ENCODE measurements around the gene C16orf96. TPM values are rescaled to one million over a fixed set of nuclear protein-coding genes. Genes with fewer than 3 reads are reported as not detected.

The C16orf96 gene
- total and polyA plus RNA-seq, 2 donors (not counting 1 experiment from before 2014, with no cell fraction given) = 0.31 to 0.79 TPM

DNA sequence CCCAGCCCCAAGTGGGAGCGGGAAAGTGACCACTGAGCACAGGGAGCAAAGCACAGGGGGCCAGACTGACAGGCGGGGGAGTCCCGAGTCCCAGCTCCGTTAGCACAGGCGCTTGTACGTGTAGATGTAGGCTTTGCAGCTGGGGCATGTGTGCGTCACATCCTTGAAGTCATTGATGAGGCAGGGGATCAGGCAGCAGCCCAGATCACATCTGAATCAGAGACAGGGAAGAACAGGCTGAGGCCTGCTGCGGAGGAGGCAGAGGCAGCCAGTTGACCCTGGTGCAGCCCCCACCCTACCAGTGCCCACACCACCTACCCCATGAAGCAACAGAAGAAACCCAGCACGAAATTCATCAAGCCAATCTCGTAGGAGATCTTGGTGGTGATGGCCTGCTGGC lies 43.7 kb upstream of the C16orf96 start:
- ATAC-seq (ENCODE audit: low read depth) (no peak), DNase-seq (no peak)
- CTCF ChIA-PET = interaction anchor here (1.5 kb wide), 1 partner anchor 36 kb away, joined by 4 read pairs; no protein-coding TSS in a partner anchor
- intact Hi-C loops (cut with micrococcal nuclease) = no loop called here
- Histone ChIP-seq H3K9ac (ENCODE audit: low read length) (no peak overlapping the region), H4K20me1 (ENCODE audit: control insufficient read depth, insufficient read depth, low read length, poor library complexity, severe bottlenecking) (peaks cover 11% of the 10 kb centered on the region), H3K4me3 (ENCODE audit: control extremely low read depth in 1 of 5, extremely low read depth in 1 of 5, insufficient read depth in 1 of 5, low read depth in 2 of 5, low read length in 4 of 5) (no peak overlapping the region), H3K4me1 (ENCODE audit: control insufficient read depth in 2 of 2, insufficient read depth in 2 of 2, low read length in 2 of 2) (peaks cover 27 to 35% of the 10 kb centered on the region in 2 donors), H2AFZ (ENCODE audit: insufficient read depth, low read depth, low read length, poor library complexity, severe bottlenecking) (no peak overlapping the region), H3K9me3 (ENCODE audit: control extremely low read depth in 1 of 3, control insufficient read depth in 2 of 3, insufficient read depth in 1 of 3, low read length in 2 of 3) (no peaks in the 10 kb centered on the region), H3K36me3 (replicated peaks in 1 of 2; ENCODE audit: control extremely low read depth in 1 of 2, control insufficient read depth in 1 of 2, extremely low read depth in 1 of 2, insufficient read depth in 2 of 2, low read length in 1 of 2) (peaks cover 1 to 56% of the 10 kb centered on the region in 2 experiments), H3K27ac (ENCODE audit: low read length in 2 of 2) (no peak overlapping the region), H3K27me3 (replicated peaks in 1 of 4; ENCODE audit: control extremely low read depth in 1 of 4, control insufficient read depth in 3 of 4, insufficient read depth in 4 of 4, low read length in 3 of 4) (no peaks in the 10 kb centered on the region), H3K4me2 (replicated peaks; ENCODE audit: low read depth, low read length, poor library complexity, severe bottlenecking) (no peak overlapping the region), H3K79me2 (ENCODE audit: control insufficient read depth, insufficient read depth, low read length) (peaks cover 38% of the 10 kb centered on the region)
- TF ChIP-seq, protein P1, sequence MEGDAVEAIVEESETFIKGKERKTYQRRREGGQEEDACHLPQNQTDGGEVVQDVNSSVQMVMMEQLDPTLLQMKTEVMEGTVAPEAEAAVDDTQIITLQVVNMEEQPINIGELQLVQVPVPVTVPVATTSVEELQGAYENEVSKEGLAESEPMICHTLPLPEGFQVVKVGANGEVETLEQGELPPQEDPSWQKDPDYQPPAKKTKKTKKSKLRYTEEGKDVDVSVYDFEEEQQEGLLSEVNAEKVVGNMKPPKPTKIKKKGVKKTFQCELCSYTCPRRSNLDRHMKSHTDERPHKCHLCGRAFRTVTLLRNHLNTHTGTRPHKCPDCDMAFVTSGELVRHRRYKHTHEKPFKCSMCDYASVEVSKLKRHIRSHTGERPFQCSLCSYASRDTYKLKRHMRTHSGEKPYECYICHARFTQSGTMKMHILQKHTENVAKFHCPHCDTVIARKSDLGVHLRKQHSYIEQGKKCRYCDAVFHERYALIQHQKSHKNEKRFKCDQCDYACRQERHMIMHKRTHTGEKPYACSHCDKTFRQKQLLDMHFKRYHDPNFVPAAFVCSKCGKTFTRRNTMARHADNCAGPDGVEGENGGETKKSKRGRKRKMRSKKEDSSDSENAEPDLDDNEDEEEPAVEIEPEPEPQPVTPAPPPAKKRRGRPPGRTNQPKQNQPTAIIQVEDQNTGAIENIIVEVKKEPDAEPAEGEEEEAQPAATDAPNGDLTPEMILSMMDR (IDR thresholded peaks at IDR 0.05) = no peak
- TF ChIP-seq EZH2 (IDR thresholded peaks at IDR 0.05; ENCODE audit: borderline replicate concordance, insufficient read depth, low read depth, low read length, poor library complexity, severe bottlenecking) = no peak
- Mint-ChIP-seq H3K27ac (peak overlapping the region; percentile 29), H3K4me3 (no peak overlapping the region), H3K27me3 (no peaks in the 10 kb centered on the region), H3K9me3 (ENCODE audit: insufficient read depth) (no peaks in the 10 kb centered on the region), H3K4me1 (peaks cover 31% of the 10 kb centered on the region)
- WGBS (ENCODE audit: insufficient coverage) = 90% methylated on average over 10 of the region's 10 CpGs
- POLR2A ChIA-PET = no interaction called here

DNA sequence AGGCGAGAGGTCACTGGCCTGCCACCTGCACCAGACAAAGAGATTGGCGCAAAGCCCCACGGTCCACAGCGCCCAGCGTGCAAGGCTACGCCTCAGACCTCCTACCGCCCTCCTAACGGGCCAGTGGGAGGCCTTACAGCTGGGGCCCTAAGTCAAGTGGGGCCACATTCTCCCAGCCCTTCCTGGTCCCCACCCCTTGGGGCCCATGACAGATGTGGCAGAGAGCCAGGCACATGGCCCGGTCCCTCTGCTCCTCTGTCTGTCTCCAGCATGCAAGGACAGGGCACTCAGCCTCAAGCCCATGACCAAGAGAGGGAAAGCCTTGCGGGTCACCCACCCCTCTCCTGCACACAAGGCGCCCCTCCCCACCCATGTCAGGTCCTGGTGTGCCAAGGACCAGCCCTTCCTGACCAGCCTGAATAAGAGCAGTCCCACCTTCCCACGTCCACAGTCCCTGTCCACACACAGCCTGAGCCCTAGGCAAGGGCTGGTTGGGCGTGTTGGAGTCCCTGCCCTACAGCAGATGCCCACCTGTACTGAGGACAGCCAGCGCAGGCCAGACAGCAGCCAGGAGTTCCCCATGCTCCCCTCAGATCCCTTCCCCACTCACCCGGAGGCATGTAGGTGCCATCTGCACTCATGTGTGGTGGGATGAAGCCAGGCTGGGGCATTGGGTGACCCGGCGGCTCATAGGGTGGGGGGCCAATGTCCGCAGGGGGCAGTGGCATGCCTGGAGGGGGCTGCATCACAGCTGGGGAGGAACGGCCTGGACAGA lies 42.9 kb upstream of the C16orf96 start:
- CTCF ChIA-PET = interaction anchor here (0.8 to 2.5 kb wide), 2 partner anchors 35 to 211 kb away, joined by 3 to 7 read pairs; no protein-coding TSS in a partner anchor
- Mint-ChIP-seq H3K4me3 (no peak overlapping the region), H3K27me3 (no peaks in the 10 kb centered on the region), H3K9me3 (ENCODE audit: insufficient read depth) (no peaks in the 10 kb centered on the region), H3K27ac (peak overlapping the region; percentile 56), H3K4me1 (peaks cover 31% of the 10 kb centered on the region)
- peaks cover 27 to 39% of the 10 kb centered on the region in 2 donors for H3K4me1 ChIP-seq (ENCODE audit: control insufficient read depth in 2 of 2, insufficient read depth in 2 of 2, low read length in 2 of 2)
- H4K20me1 ChIP-seq (ENCODE audit: control insufficient read depth, insufficient read depth, low read length, poor library complexity, severe bottlenecking) = peaks cover 11% of the 10 kb centered on the region
- POLR2A ChIA-PET = no interaction called here
- H3K27me3 ChIP-seq (replicated peaks in 1 of 4; ENCODE audit: control extremely low read depth in 1 of 4, control insufficient read depth in 3 of 4, insufficient read depth in 4 of 4, low read length in 3 of 4) = no peaks in the 10 kb centered on the region
- H2AFZ ChIP-seq (ENCODE audit: insufficient read depth, low read depth, low read length, poor library complexity, severe bottlenecking) = no peak overlapping the region
- no peak overlapping the region for H3K4me2 ChIP-seq (replicated peaks; ENCODE audit: low read depth, low read length, poor library complexity, severe bottlenecking)
- DNase-seq (no peak), ATAC-seq (ENCODE audit: low read depth) (no peak)
- no peak overlapping the region for H3K9ac ChIP-seq (ENCODE audit: low read length)
- TF ChIP-seq EZH2 (IDR thresholded peaks at IDR 0.05; ENCODE audit: borderline replicate concordance, insufficient read depth, low read depth, low read length, poor library complexity, severe bottlenecking) = no peak
- TF ChIP-seq, protein P1 (IDR thresholded peaks at IDR 0.05) = no peak
- H3K36me3 ChIP-seq (replicated peaks in 1 of 2; ENCODE audit: control extremely low read depth in 1 of 2, control insufficient read depth in 1 of 2, extremely low read depth in 1 of 2, insufficient read depth in 2 of 2, low read length in 1 of 2) = peaks cover 0 to 48% of the 10 kb centered on the region in 2 experiments
- H3K27ac ChIP-seq (ENCODE audit: low read length in 2 of 2) = no peak overlapping the region
- intact Hi-C loops (cut with micrococcal nuclease) = no loop called here
- no peak overlapping the region for H3K4me3 ChIP-seq (ENCODE audit: control extremely low read depth in 1 of 5, extremely low read depth in 1 of 5, insufficient read depth in 1 of 5, low read depth in 2 of 5, low read length in 4 of 5)
- H3K79me2 ChIP-seq (ENCODE audit: control insufficient read depth, insufficient read depth, low read length) = peaks cover 42% of the 10 kb centered on the region
- H3K9me3 ChIP-seq (ENCODE audit: control extremely low read depth in 1 of 3, control insufficient read depth in 2 of 3, insufficient read depth in 1 of 3, low read length in 2 of 3) = no peaks in the 10 kb centered on the region
- WGBS (ENCODE audit: insufficient coverage) = 96% methylated on average over 16 of the region's 19 CpGs
